HG02678 (cell line): ENCODE data around the gene PTCD1.

Experiments
- ATAC-seq: cut with Tn5 transposase; IDR thresholded peaks from one replicate; pipeline ENCODE4 v1.9.1; 2021; ENCODE audit warnings: mild to moderate bottlenecking, moderate library complexity; ENCODE audit not compliant: unreplicated experiment

The PTCD1 gene

DNA sequence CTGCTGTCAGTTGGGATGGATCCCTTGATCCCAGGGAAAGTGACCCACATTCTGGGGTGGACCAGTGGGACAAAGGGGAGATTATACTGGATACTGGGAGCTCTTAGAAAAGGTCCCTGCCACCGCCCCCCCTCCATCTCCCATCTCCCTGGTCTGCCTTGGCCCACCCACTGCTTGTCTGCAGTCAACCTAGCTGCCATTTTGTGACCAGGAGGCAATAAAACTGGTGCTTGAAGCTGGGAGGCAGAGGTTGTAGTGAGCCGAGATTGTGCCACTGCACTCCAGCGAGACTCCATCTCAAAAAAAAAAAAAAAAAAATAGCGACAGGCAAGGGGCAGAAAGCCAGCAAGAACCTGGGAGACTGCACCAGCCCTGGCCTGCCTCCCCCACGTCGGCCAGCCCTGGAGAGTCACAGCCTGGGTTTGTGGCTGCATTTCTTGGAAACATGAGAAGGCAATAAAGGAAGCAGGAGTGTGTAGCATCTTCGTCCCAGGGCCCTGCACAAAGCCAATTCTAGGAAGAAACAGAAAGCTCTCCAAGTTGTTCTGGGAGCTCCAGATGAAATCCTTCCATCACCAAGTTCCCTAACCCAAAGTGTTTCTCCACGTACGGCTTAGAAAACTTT is 68.7 kb downstream of the PTCD1 start:
- ATAC-seq, result no peak

GRCh38 chr7:99368750-99369389 is 69.7 kb downstream of the PTCD1 start:
- ATAC-seq, result no peak
